ENCODE measurements around the gene HHEX. TPM values are rescaled to one million over a fixed set of nuclear protein-coding genes. Genes with fewer than 3 reads are reported as not detected.

Gene HHEX
- total and polyA plus RNA-seq, 3 experiments from 2014 or later = 0.90 TPM; not detected in 2

GRCh38 chr10:92662848-92663247, 26.9 kb upstream of the HHEX start:
- ChIA-PET POLR2A (no interaction called here), CTCF (no interaction called here)
- H3K4me3 Mint-ChIP-seq = no peak overlapping the region
- peaks cover 0 to 13% (median 3%) of the 10 kb centered on the region in 3 donors for H3K36me3 Mint-ChIP-seq
- Histone ChIP-seq H3K27ac (ENCODE audit: low read depth, low read length) (no peak overlapping the region), H3K9me3 (ENCODE audit: low read length) (no peaks in the 10 kb centered on the region), H3K36me3 (ENCODE audit: insufficient read depth, low read length) (no peaks in the 10 kb centered on the region), H3K4me3 (ENCODE audit: low read length) (no peak overlapping the region), H3K27me3 (ENCODE audit: insufficient read depth, low read length, poor library complexity, severe bottlenecking) (no peaks in the 10 kb centered on the region), H3K4me1 (ENCODE audit: insufficient read depth, low read length) (no peaks in the 10 kb centered on the region)
- H3K27me3 Mint-ChIP-seq = peaks cover 2 to 5% of the 10 kb centered on the region in 2 donors
- H3K9me3 Mint-ChIP-seq = peaks cover 15 to 31% (median 21%) of the 10 kb centered on the region in 5 donors
- no peaks in the 10 kb centered on the region for H3K4me1 Mint-ChIP-seq
- no peak for DNase-seq
- no peak overlapping the region for H3K27ac Mint-ChIP-seq

- Mint-ChIP-seq H3K9me3 (peaks cover 15 to 31% (median 21%) of the 10 kb centered on the region in 5 donors), H3K27ac (no peak overlapping the region), H3K4me1 (no peaks in the 10 kb centered on the region), H3K36me3 (peaks cover 0 to 13% (median 3%) of the 10 kb centered on the region in 3 donors), H3K4me3 (no peak overlapping the region), H3K27me3 (peaks cover 0 to 2% of the 10 kb centered on the region in 2 donors)
- Histone ChIP-seq H3K36me3 (ENCODE audit: insufficient read depth, low read length) (no peaks in the 10 kb centered on the region), H3K4me1 (ENCODE audit: insufficient read depth, low read length) (no peaks in the 10 kb centered on the region), H3K27me3 (ENCODE audit: insufficient read depth, low read length, poor library complexity, severe bottlenecking) (no peaks in the 10 kb centered on the region), H3K9me3 (ENCODE audit: low read length) (no peaks in the 10 kb centered on the region), H3K27ac (ENCODE audit: low read depth, low read length) (no peak overlapping the region), H3K4me3 (ENCODE audit: low read length) (no peak overlapping the region)
- ChIA-PET POLR2A (no interaction called here), CTCF (no interaction called here)
- DNase-seq = no peak
Measured at GRCh38 chr10:92664322-92664721, 25.4 kb upstream of the HHEX start.

DNA sequence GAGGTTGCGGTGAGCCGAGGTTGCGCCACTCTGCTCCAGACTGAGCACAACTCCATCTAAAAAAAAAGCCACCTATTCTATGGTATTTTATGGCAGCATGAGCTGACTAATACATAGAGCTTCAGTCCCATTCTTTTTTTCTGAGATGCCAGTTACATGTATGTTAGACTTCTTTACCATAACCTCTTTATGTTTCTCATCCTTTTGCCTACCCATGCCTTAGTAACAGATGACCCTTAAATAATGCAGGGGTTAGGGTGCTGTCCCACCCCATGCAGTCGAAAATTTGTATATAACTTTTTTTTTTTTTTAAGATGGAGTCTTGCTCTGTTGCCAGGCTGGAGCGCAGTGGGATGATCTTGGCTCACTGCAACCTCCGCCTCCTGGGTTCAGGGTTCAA, 22.7 kb upstream of the HHEX start:
- Histone ChIP-seq H3K9me3 (ENCODE audit: low read length) (no peaks in the 10 kb centered on the region), H3K27ac (ENCODE audit: low read depth, low read length) (no peak overlapping the region), H3K27me3 (ENCODE audit: insufficient read depth, low read length, poor library complexity, severe bottlenecking) (no peaks in the 10 kb centered on the region), H3K4me3 (ENCODE audit: low read length) (no peak overlapping the region), H3K36me3 (ENCODE audit: insufficient read depth, low read length) (no peaks in the 10 kb centered on the region), H3K4me1 (ENCODE audit: insufficient read depth, low read length) (no peaks in the 10 kb centered on the region)
- Mint-ChIP-seq H3K9me3 (peaks cover 15 to 23% (median 20%) of the 10 kb centered on the region in 5 donors), H3K4me3 (no peak overlapping the region), H3K4me1 (no peaks in the 10 kb centered on the region), H3K27ac (no peak overlapping the region), H3K27me3 (peaks cover 3 to 4% of the 10 kb centered on the region in 2 donors), H3K36me3 (peaks cover 0 to 17% (median 3%) of the 10 kb centered on the region in 3 donors)
- DNase-seq = no peak
- ChIA-PET POLR2A (no interaction called here), CTCF (no interaction called here)

DNA sequence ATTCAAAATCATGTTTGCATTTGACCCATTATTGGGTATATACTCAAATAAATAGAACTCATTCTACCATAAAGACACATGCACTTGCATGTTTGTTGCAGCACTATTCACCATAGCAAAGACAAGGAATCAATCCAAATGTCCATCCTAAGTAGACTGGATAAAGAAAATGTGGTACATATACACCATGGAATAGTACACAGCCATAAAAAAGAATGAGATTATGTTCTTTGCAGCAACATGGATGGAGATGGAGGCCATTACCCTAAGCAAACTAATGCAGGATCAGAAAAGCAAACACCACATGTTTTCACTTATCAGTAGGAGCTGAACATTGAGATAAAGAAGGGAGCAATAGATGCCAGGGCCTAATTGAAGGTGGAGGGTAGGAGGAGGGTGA, 12.0 kb upstream of the HHEX start:
- CTCF ChIA-PET = no interaction called here
- Mint-ChIP-seq H3K36me3 (peaks cover 0 to 7% (median 0%) of the 10 kb centered on the region in 3 donors), H3K27ac (no peak overlapping the region)

GRCh38 chr10:92678206-92678605, 11.5 kb upstream of the HHEX start:
- Histone ChIP-seq H3K9me3 (ENCODE audit: low read length) (no peaks in the 10 kb centered on the region), H3K36me3 (ENCODE audit: insufficient read depth, low read length) (no peaks in the 10 kb centered on the region), H3K27me3 (ENCODE audit: insufficient read depth, low read length, poor library complexity, severe bottlenecking) (no peaks in the 10 kb centered on the region), H3K4me3 (ENCODE audit: low read length) (no peak overlapping the region), H3K27ac (ENCODE audit: low read depth, low read length) (no peak overlapping the region), H3K4me1 (ENCODE audit: insufficient read depth, low read length) (no peaks in the 10 kb centered on the region)
- Mint-ChIP-seq H3K4me3 (no peak overlapping the region), H3K27me3 (peaks cover 10 to 34% of the 10 kb centered on the region in 2 donors), H3K4me1 (peaks cover 0 to 1% (median 0%) of the 10 kb centered on the region in 3 donors), H3K36me3 (peaks cover 0 to 7% (median 0%) of the 10 kb centered on the region in 3 donors), H3K9me3 (peaks cover 0 to 3% (median 0%) of the 10 kb centered on the region in 5 donors), H3K27ac (no peak overlapping the region)
- ChIA-PET POLR2A (no interaction called here), CTCF (no interaction called here)
- no peak for DNase-seq

More for the DNA sequence above, 12.0 kb upstream of the HHEX start:
- peaks cover 0 to 3% (median 0%) of the 10 kb centered on the region in 5 donors for H3K9me3 Mint-ChIP-seq
- POLR2A ChIA-PET = no interaction called here
- Histone ChIP-seq H3K9me3 (ENCODE audit: low read length) (no peaks in the 10 kb centered on the region), H3K4me1 (ENCODE audit: insufficient read depth, low read length) (no peaks in the 10 kb centered on the region), H3K4me3 (ENCODE audit: low read length) (no peak overlapping the region), H3K27ac (ENCODE audit: low read depth, low read length) (no peak overlapping the region), H3K27me3 (ENCODE audit: insufficient read depth, low read length, poor library complexity, severe bottlenecking) (no peaks in the 10 kb centered on the region), H3K36me3 (ENCODE audit: insufficient read depth, low read length) (no peaks in the 10 kb centered on the region)
- peaks cover 0 to 1% (median 0%) of the 10 kb centered on the region in 3 donors for H3K4me1 Mint-ChIP-seq
- peaks cover 10 to 32% of the 10 kb centered on the region in 2 donors for H3K27me3 Mint-ChIP-seq
- DNase-seq = no peak
- H3K4me3 Mint-ChIP-seq = no peak overlapping the region

DNA sequence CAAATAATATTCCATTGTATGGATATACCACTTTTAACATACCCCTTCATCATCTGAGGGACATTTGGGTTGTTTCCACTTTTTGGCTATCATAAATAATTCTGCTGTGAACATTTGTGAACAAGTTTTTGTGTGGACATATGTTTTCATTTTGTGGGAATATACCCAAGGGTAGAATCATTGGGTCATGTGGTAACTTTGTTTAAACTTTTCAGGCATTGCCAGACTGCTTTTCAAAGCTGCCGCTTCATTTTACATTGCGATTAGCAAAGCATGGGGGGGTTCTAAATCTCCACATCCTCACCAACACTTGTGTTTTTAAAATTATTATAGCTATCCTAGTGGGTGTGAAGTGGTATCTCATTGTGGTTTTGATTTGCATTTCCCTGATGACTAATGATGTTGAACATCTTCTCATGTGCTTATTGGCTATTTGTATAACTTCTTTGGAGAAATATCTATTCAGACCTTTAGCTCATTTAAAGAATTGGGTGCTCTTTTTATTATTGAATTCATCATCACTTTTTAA, 8.4 kb upstream of the HHEX start:
- POLR2A ChIA-PET = no interaction called here

DNA sequence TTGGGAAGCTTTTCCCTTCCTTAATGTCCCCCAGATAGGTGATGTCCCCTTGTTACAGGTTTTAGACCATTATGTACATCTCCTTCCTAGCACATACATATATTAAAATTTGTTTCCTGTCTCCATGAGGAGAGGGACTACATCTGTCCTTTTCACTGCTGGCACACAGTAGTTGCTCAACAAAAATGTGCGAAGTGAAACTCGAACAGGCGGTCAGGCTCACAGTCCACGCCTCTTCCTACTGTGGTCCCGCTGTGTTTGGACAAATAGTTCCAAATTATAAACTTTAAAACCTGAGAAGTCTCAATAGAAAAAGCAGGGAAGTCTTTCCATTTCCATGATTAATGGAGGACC, 1.2 kb upstream of the HHEX start:
- CTCF ChIA-PET = no interaction called here
- H3K4me1 ChIP-seq (ENCODE audit: insufficient read depth, low read length) = peaks cover 21% of the 10 kb centered on the region
- no peaks in the 10 kb centered on the region for H3K36me3 ChIP-seq (ENCODE audit: insufficient read depth, low read length)
- POLR2A ChIA-PET = interaction anchor here (0.6 kb wide), 2 partner anchors 213 kb away, joined by 3 to 4 read pairs; no protein-coding TSS in a partner anchor
- H3K4me3 Mint-ChIP-seq = peak overlapping the region; percentile 76 to 85 (median 82)
- peaks cover 3 to 14% (median 11%) of the 10 kb centered on the region in 5 donors for H3K9me3 Mint-ChIP-seq
- peaks cover 34 to 73% of the 10 kb centered on the region in 2 donors for H3K27me3 Mint-ChIP-seq
- H3K27ac Mint-ChIP-seq = peak overlapping the region in 2 of 8 donors; percentile 51 to 55
- H3K4me1 Mint-ChIP-seq = peaks cover 22 to 30% (median 24%) of the 10 kb centered on the region in 3 donors
- H3K36me3 Mint-ChIP-seq = no peaks in the 10 kb centered on the region
- H3K27me3 ChIP-seq (ENCODE audit: insufficient read depth, low read length, poor library complexity, severe bottlenecking) = peaks cover 31% of the 10 kb centered on the region
- H3K9me3 ChIP-seq (ENCODE audit: low read length) = no peaks in the 10 kb centered on the region
- H3K4me3 ChIP-seq (ENCODE audit: low read length) = peak overlapping the region; percentile 7
- no peak overlapping the region for H3K27ac ChIP-seq (ENCODE audit: low read depth, low read length)
- DNase-seq = no peak

More for the DNA sequence above, 8.4 kb upstream of the HHEX start:
- peaks cover 13 to 58% of the 10 kb centered on the region in 2 donors for H3K27me3 Mint-ChIP-seq
- H3K27ac Mint-ChIP-seq = no peak overlapping the region
- Histone ChIP-seq H3K9me3 (ENCODE audit: low read length) (no peaks in the 10 kb centered on the region), H3K27ac (ENCODE audit: low read depth, low read length) (no peak overlapping the region), H3K36me3 (ENCODE audit: insufficient read depth, low read length) (no peaks in the 10 kb centered on the region), H3K4me1 (ENCODE audit: insufficient read depth, low read length) (no peaks in the 10 kb centered on the region), H3K27me3 (ENCODE audit: insufficient read depth, low read length, poor library complexity, severe bottlenecking) (no peaks in the 10 kb centered on the region), H3K4me3 (ENCODE audit: low read length) (no peak overlapping the region)
- peaks cover 0 to 1% (median 0%) of the 10 kb centered on the region in 3 donors for H3K4me1 Mint-ChIP-seq
- peaks cover 0 to 7% (median 0%) of the 10 kb centered on the region in 3 donors for H3K36me3 Mint-ChIP-seq
- CTCF ChIA-PET = no interaction called here
- peaks cover 2 to 14% (median 3%) of the 10 kb centered on the region in 5 donors for H3K9me3 Mint-ChIP-seq
- no peak for DNase-seq
- no peak overlapping the region for H3K4me3 Mint-ChIP-seq

GRCh38 chr10:92688927-92689662, 660 bp upstream of the HHEX start:
- H3K9me3 ChIP-seq (ENCODE audit: low read length) = no peaks in the 10 kb centered on the region
- no peak for DNase-seq
- ChIA-PET POLR2A (interaction anchor here (0.6 kb wide), 1 partner anchor 212 kb away, joined by 3 read pairs; no protein-coding TSS in a partner anchor), CTCF (no interaction called here)
- H3K4me3 ChIP-seq (ENCODE audit: low read length) = peak overlapping the region; percentile 41
- peaks cover 32% of the 10 kb centered on the region for H3K27me3 ChIP-seq (ENCODE audit: insufficient read depth, low read length, poor library complexity, severe bottlenecking)
- Mint-ChIP-seq H3K4me1 (peaks cover 22 to 30% (median 24%) of the 10 kb centered on the region in 3 donors), H3K9me3 (peaks cover 3 to 14% (median 11%) of the 10 kb centered on the region in 5 donors), H3K27me3 (peaks cover 34 to 76% of the 10 kb centered on the region in 2 donors), H3K36me3 (no peaks in the 10 kb centered on the region), H3K27ac (peak overlapping the region in 2 of 8 donors; percentile 51 to 55), H3K4me3 (peak overlapping the region; percentile 76 to 85 (median 82))
- peak overlapping the region; percentile 38 for H3K27ac ChIP-seq (ENCODE audit: low read depth, low read length)
- H3K36me3 ChIP-seq (ENCODE audit: insufficient read depth, low read length) = no peaks in the 10 kb centered on the region
- peaks cover 21% of the 10 kb centered on the region for H3K4me1 ChIP-seq (ENCODE audit: insufficient read depth, low read length)

All from CD8-positive, alpha-beta memory T cell (primary cell).